ENCODE measurements around the gene HYAL1. TPM values are rescaled to one million over a fixed set of nuclear protein-coding genes. Genes with fewer than 3 reads are reported as not detected.

HYAL1 gene
- total RNA-seq, 1 experiment from 2014 or later: 1.5 TPM

GRCh38 chr3:50333744-50334328, 30.5 kb upstream of the HYAL1 start:
- CTCF ChIA-PET: interaction anchor here (0.7 kb wide), 1 partner anchor 112 kb away, joined by 3 read pairs; no protein-coding TSS in a partner anchor
- Mint-ChIP-seq H3K27me3 (ENCODE audit: unreplicated experiment) (peaks cover 1% of the 10 kb centered on the region), H3K27ac (ENCODE audit: unreplicated experiment) (no peak overlapping the region), H3K36me3 (ENCODE audit: insufficient read depth, unreplicated experiment) (peaks cover 40% of the 10 kb centered on the region), H3K9me3 (ENCODE audit: low read depth, unreplicated experiment) (no peaks in the 10 kb centered on the region), H3K4me1 (ENCODE audit: low read depth, unreplicated experiment) (peaks cover 5% of the 10 kb centered on the region), H3K4me3 (ENCODE audit: low read depth, unreplicated experiment) (no peak overlapping the region)
- no peak for DNase-seq
- TF ChIP-seq, protein P1, sequence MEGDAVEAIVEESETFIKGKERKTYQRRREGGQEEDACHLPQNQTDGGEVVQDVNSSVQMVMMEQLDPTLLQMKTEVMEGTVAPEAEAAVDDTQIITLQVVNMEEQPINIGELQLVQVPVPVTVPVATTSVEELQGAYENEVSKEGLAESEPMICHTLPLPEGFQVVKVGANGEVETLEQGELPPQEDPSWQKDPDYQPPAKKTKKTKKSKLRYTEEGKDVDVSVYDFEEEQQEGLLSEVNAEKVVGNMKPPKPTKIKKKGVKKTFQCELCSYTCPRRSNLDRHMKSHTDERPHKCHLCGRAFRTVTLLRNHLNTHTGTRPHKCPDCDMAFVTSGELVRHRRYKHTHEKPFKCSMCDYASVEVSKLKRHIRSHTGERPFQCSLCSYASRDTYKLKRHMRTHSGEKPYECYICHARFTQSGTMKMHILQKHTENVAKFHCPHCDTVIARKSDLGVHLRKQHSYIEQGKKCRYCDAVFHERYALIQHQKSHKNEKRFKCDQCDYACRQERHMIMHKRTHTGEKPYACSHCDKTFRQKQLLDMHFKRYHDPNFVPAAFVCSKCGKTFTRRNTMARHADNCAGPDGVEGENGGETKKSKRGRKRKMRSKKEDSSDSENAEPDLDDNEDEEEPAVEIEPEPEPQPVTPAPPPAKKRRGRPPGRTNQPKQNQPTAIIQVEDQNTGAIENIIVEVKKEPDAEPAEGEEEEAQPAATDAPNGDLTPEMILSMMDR (IDR thresholded peaks at IDR 0.05; ENCODE audit: unreplicated experiment): no peak
- intact Hi-C loops (cut with micrococcal nuclease; ENCODE audit: unreplicated experiment): no loop called here
- no TSS peak for BruUV-seq (replicated peaks)

DNA sequence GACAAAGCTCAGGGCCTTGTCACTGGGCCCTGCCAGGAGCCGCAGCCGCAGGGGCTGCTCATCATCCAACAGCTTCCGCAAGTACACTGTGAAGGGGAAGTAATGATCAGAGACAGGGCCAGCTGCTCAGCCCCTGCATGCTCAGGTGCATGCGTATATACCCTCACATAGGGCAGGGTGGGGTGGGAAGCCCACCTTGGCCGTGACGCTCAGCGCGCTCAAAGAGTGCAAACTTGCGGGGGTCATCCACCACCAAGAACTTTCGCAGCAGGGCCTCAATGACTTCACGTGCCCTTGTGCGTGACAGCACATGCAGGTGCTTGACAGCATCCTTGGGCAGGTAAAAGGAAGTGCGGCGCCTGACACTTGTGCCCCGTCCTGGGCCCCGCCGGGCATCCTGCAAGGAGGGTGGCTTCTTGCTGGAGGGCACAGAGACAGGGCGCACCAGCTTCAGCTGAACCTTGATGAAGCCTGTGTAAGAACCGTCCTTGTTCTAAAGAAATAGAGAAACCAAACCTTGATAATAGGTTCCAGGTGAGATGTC, 28.1 kb upstream of the HYAL1 start:
- Mint-ChIP-seq H3K27me3 (ENCODE audit: unreplicated experiment) (no peaks in the 10 kb centered on the region), H3K9me3 (ENCODE audit: low read depth, unreplicated experiment) (no peaks in the 10 kb centered on the region), H3K27ac (ENCODE audit: unreplicated experiment) (no peak overlapping the region), H3K4me3 (ENCODE audit: low read depth, unreplicated experiment) (no peak overlapping the region), H3K4me1 (ENCODE audit: low read depth, unreplicated experiment) (no peaks in the 10 kb centered on the region), H3K36me3 (ENCODE audit: insufficient read depth, unreplicated experiment) (peaks cover 45% of the 10 kb centered on the region)
- TF ChIP-seq, protein P1 (IDR thresholded peaks at IDR 0.05; ENCODE audit: unreplicated experiment): no peak
- intact Hi-C loops (cut with micrococcal nuclease; ENCODE audit: unreplicated experiment): no loop called here
- BruUV-seq (replicated peaks): no TSS peak
- CTCF ChIA-PET: no interaction called here
- DNase-seq: no peak

DNA sequence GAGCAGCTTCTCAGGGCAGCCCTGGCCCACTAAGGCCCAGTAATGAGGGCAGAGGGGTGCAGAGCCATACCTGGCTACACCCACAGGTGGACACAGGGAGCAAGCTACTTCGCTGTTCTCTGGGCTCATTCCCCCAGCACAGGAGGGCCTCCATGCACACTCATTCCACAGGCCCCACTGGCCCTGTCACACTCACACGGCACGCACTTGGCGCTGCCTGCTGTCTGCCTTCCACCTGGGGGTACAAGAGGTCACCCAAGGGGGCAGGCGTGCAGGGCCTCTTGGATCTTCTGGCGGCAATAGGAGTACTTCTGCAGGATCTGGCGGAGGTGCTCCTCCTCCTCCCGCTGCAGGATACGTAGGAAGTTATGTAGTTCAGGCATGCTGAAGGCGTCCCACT, 27.0 kb upstream of the HYAL1 start:
- TF ChIP-seq, protein P1 (IDR thresholded peaks at IDR 0.05; ENCODE audit: unreplicated experiment): no peak
- no peaks in the 10 kb centered on the region for H3K27me3 Mint-ChIP-seq (ENCODE audit: unreplicated experiment)
- H3K9me3 Mint-ChIP-seq (ENCODE audit: low read depth, unreplicated experiment): no peaks in the 10 kb centered on the region
- DNase-seq: no peak
- no peak overlapping the region for H3K27ac Mint-ChIP-seq (ENCODE audit: unreplicated experiment)
- H3K36me3 Mint-ChIP-seq (ENCODE audit: insufficient read depth, unreplicated experiment): peaks cover 35% of the 10 kb centered on the region
- no TSS peak for BruUV-seq (replicated peaks)
- no peak overlapping the region for H3K4me3 Mint-ChIP-seq (ENCODE audit: low read depth, unreplicated experiment)
- no peaks in the 10 kb centered on the region for H3K4me1 Mint-ChIP-seq (ENCODE audit: low read depth, unreplicated experiment)
- intact Hi-C loops (cut with micrococcal nuclease; ENCODE audit: unreplicated experiment): no loop called here
- CTCF ChIA-PET: no interaction called here

DNA sequence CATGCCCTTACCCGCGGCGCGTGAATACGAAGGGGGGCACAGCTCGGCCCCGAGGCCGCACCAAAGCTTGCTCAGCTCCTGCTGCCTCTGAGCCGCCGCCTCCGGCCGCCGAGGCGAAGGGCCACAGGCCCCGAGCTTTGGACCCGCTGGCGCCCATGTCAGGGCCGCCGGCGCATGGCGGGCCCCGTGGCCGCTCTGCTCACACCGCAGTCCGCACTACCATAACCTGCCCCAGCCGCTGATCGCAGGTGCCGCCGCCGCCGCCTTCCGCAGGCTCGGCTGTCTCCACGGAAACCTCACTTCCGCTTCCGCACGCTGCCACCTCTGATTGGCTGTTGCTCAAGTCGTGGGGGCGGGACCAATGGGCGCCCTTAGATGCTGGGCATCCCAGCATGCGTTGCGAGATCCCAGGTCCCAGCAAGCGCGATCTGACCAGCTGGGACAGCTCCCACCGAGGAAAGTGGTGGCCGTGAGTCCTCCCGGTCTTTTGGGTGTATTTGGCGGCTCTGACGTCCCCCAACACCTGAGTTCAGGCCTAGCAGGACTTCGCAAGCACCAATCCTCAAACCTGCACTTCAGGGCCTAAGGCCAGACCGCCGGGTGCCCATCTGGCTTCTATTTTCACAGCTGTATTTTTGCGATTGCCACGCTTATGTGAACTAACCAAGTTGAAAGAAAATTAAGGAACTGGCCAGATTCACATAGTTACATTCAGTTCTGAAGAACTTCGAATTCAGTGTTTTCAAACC, 24.7 kb upstream of the HYAL1 start, which contains the start of gene TUSC2:
Gene TUSC2 (minus strand): TSS at position 281 of the 749 bp plus-strand sequence. CDS start 124 bp downstream, at position 157.
- BruUV-seq (replicated peaks): TSS peak; percentile 91
- H3K9me3 Mint-ChIP-seq (ENCODE audit: low read depth, unreplicated experiment): no peaks in the 10 kb centered on the region
- CTCF ChIA-PET: interaction anchor here (0.9 to 1.8 kb wide), 3 partner anchors 9 to 68 kb away, joined by 3 to 14 read pairs (median 6); partner anchors contain the start of gene IFRD2
- DNase-seq: peak; percentile 96
- H3K27ac Mint-ChIP-seq (ENCODE audit: unreplicated experiment): peak within 1 kb of the TSS; percentile 64
- H3K36me3 Mint-ChIP-seq (ENCODE audit: insufficient read depth, unreplicated experiment): peaks cover 36% of the 10 kb centered on the region
- TF ChIP-seq, protein P1 (IDR thresholded peaks at IDR 0.05; ENCODE audit: unreplicated experiment): no peak
- peak within 1 kb of the TSS; percentile 82 for H3K4me3 Mint-ChIP-seq (ENCODE audit: low read depth, unreplicated experiment)
- no peaks in the 10 kb centered on the region for H3K27me3 Mint-ChIP-seq (ENCODE audit: unreplicated experiment)
- intact Hi-C loops (cut with micrococcal nuclease; ENCODE audit: unreplicated experiment): loop anchor here (10.0 kb wide), 1 partner anchor 53 kb away; the partner anchor contains the start of gene LSMEM2
- no peaks in the 10 kb centered on the region for H3K4me1 Mint-ChIP-seq (ENCODE audit: low read depth, unreplicated experiment)
